HG02763 (cell line): ENCODE data around the gene RBBP8.
A peak's percentile ranks its signal among the peaks of the same experiment; 100 is the strongest.

ENCODE experiments used
- ATAC-seq: cut with Tn5 transposase; IDR thresholded peaks from one replicate; pipeline ENCODE4 v1.9.1; 2021; ENCODE audit warnings: mild to moderate bottlenecking, moderate library complexity; ENCODE audit not compliant: unreplicated experiment

RBBP8 gene

DNA sequence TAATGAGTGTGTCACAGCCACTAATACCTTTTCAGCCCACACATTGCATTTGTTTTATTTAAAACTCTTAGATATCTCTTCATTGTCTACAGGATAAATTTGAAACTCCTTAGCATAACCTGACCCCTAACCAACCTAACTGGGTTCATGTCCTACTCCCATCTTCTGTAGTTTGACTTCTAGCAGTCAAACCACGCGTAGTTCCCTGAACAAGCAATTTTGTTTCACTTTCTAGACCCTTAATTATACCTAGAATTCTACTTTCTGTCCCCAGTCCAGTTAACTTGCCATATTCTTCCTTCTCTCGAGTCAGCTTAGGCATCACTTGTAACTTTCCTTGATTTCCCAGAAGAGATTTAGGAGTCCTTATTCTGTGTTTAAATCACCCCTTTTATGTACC is 55.1 kb downstream of the RBBP8 start:
- ATAC-seq, result peak; percentile 56

DNA sequence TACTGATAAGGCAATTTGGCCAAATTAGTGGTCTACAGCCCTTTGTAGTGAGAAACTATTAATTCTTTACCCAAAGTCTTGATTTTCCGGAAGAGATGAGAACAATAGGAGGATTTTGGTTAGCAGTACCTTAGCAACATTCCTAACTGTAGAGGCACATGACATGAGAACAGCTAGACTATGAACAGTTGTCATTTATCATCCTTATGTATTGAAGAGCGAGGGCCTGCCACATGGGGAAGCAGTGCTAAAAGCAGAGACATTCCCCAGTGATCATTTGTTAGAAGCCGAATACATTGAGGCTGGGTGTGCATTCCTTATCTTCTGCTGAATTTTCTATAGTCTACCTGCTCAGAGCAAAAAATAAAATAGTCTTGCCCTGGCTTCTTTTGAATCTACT is 65.2 kb downstream of the RBBP8 start:
- ATAC-seq, result no peak

DNA sequence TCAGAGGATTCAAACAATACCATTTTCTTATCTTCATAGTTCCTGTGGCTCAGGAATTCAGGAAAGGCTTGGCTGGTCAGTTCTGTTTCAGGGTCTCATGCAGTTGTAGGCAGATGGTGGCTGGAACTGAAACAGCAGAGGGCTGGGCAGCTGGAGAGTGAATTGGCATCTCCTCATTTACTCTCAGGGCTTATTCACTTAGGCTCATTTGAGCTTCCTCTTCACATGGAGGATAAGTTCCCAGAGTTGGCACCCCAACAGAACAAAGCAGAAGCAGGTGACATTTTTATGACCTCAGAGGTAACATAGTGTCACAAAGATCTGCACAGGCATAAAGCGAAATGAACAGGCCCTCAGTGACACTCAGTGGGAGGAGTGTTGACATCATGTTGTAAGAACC is 66.1 kb downstream of the RBBP8 start:
- no peak for ATAC-seq

DNA sequence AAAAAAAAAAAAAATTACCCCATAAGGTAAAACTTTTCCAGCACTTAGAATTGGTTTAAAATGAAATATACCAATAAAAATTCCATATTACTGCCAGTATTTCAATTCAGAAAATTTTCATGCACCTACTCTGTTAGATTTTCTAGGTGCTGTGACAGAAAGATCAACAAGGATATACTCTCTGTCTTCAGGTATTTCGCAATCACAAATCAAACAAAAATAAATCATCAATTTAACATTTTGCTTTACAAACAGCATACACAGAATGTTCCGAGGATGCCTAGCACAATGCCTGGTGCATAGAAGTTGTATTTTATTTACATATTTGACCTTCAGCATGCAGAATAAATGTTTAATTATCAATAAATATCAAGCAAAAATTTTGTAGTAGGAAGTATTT is 66.5 kb downstream of the RBBP8 start:
- no peak for ATAC-seq

DNA sequence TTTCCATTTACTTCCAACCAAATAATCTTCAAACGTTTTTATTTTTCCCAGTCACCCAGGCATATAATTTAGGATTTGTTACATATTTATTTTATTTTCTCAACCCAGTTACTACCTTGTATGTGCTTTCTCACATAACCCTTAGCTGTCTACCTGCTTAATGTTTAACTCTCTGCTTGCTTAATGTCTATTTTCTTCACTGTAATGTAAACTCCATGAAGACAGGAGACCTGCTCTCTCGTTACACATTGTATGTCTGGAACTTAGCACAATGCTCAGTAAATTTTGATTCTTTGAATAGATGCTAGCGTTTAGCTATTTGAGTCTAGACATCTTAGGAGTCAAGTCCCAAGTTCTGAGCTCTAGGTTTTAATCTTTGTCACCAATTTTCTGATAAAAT is 70.2 kb downstream of the RBBP8 start:
- no peak for ATAC-seq

DNA sequence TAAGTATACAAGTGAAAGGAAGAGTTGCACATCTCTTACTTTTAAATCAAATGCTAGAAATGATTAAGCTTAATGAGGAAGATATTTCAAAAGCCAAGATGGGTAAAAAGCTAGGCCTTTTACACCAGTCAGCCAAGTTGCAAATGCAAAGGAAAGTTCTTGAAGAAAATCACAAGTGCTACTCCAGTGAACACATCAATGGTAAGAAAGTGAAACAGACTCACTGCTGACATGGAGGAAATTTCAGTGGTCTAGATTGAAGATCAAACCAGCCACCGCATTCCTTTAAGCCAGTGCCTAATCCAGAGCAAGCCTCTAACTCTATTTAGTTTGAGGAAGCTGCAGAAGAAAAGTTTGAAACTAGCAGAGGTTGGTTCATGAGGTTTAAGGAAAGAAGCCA is 79.1 kb downstream of the RBBP8 start:
- ATAC-seq, result no peak

DNA sequence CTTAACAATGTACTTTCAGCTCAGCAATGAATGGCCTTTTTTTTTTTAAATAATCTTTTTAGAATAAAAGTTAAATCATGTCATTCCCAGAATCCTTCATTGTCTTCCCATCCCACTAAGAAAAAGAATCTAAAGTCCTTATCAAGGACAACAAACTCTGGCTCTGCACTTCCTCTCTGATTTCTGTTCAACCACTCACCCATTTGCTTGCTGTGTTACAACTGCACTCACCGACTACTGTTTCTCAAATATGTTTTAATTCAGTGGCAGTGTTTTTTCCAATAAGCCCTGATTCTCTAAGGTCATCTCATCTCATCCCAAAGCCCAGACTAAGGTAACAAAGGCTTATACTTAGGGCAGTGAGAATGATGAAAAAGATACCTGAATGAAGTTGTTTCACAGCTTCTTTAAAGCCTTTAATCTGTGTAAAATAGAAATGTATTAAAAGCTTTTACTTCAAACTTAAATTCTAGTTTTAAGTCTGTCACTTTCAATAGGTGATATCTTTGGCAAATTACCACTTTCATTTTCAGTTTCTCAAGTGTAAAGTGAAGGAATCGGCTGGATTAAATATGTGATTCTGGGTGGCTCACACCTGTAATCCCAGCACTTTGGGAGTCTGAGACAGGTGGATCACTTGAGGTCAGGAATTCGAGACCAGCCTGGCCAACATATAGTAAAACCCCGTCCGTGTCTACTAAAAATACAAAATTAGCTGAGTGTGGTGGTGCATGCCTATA is 87.6 kb downstream of the RBBP8 start:
- ATAC-seq, result no peak

DNA sequence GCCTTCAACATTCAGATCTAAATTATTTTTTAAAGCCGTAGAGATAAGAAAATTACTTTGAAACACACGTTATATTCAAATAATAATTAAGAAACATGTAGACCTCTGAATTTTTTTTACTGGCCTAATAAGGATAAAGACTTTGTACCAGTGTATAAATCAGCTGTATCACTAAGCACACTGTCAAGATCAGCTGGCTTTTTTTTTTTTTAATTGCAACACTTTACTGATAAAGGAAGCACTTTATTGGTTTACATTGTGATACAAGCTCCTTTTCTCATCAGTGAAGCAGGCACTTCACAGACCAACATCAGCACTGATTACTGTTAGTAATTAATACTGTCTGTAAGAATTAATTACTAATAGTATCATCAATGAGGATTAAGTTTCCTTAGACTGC is 88.5 kb downstream of the RBBP8 start:
- ATAC-seq, result no peak

DNA sequence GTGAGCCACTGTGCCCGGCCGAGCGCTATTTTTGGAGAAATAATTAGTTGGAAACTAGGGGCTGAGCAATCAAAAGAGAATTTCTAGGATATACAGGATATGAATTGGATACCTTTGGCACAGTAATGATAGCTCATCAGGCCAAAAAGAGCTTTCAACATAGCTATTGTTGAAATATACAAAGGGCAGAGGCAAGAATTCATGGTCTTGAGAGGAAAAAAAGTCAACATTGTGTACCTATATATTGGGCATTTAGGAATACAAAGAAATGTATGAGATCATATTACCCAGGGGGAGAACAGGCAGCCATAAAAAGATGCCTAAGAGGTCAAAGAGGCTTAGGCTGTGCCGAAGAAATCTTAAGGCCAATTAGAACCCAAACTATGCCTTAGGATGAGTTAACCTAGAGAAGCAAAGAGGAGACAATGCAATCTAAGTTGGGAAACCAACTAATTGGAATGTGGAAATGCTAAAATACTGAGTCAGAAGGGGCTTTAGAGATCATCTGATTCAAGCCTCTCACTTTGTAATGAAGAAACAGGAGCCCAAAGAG is 99.0 kb downstream of the RBBP8 start:
- ATAC-seq, result no peak

DNA sequence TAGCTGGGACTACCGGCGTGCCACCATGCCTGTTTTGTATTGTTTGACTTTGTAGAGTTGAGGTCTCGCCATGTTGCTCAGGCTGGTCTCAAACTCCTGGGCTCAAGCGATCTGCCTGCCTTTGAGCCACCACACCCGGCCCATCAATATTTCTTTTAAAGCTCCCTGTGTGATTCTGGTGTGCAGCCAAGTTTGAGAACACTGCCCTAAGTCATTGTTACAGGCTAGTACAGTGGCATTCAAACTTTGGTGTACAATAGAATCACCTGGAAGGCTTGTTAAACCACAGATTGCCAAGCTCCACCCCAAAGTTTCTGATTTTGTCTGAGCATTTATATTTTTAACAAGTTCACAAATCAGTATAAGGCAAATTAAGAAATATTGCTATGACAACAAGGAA is 99.9 kb downstream of the RBBP8 start:
- ATAC-seq, result no peak

DNA sequence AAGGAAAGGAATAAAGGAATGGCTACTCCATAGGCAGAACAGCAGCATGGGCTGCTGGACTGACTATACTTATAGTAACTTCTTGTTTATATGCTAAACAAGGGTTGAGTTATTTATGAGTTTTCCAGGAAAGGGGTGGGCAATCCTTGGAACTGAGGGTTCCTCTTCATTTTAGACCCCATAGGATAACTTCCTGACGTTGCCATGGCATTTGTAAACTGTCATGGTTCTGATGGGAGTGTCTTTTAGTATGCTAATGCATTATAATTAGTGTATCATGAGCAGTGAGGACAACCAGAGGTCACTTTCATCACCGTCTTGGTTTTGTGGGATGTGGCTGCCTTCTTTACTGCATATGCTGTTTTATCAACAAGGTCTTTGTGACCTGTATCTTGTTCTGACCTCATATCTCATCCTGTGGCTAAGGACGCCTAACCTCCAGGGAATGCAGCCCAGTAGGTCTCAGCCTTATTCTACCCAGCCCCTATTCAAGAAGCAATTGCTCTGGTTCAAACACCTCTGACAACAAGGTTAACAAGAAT is 103.6 kb downstream of the RBBP8 start:
- ATAC-seq, result no peak

DNA sequence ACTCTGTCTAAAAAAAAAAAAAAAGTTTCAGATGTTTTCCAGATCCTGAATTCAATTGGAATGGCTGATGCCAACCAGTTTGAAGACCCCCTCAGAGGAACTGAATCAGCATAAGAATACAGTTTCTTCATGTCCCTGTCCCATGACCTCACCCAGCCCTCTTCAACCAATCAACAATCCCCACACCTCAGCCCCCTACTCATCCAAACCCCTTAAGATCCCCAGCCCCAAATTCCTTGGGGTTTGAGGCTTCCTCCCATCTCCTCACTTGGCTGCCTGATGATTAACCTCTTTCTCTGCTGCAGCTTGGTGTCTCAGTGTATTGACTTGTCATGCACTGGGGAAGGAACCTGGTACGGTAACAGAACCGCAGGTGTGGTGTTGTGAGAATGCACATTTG is 104.5 kb downstream of the RBBP8 start:
- ATAC-seq, result no peak

DNA sequence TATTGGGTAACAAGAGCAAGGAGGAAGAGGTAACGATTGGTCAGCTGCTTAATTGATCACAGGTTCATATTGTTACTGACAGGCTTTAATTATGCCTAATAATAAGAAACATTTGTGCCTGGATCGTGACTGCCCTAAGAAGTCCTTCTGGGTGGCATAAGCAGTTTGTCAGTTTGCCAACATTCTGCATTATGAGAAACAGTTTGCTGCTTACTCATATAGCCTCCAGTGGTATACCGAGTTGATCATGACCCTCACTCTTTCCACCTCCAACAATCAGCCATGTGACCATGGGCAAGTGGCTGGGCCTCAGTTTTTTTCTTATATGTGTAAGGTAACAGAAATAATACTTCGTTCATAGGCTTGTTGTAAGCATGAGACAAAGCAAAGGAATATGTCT is 105.6 kb downstream of the RBBP8 start:
- ATAC-seq, result no peak

DNA sequence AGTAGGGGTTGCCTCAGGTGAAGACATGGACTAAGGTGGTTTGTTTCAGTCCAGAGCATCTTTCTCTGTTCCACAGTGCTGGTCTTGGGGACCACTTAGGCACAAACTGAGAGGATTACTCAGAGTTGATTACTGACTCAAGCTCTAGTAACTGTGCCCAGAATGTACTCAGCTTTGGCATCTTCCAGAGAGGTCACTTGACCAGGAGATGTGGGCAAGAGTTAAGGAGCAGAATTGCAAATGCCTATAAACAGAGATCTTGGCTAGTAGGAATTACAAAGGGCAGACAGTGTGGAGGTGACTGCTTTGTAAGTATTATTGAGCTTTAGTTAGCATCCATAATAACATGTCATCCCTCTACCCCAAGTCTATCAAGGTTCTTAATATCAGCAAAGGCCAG is 109.0 kb downstream of the RBBP8 start:
- ATAC-seq, result no peak

DNA sequence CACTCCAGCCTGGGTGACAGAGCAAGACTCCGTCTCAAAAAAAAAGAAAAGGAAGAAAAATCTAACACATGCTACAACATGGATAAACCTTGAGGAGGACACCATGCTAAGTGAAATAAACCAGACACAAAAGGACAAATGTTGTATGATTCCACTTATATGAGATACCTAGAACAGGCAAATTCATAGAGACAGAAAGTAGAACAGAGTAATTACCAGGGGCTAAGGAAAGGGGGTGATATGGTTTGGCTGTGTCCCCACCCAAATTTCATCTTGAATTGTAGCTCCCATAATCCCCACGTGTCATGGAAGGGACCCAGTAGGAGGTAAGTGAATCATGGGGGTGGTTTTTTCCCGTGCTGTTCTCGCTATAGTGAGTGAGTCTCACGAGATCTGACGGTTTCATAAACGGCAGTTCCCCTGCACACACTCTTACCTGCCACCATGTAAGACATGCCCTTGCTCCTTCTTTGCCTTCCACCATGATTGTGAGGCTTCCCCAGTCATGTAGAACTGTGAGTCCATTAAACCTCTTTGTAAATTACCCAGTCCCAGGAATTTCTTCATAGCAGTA is 110.8 kb downstream of the RBBP8 start:
- ATAC-seq, result no peak

DNA sequence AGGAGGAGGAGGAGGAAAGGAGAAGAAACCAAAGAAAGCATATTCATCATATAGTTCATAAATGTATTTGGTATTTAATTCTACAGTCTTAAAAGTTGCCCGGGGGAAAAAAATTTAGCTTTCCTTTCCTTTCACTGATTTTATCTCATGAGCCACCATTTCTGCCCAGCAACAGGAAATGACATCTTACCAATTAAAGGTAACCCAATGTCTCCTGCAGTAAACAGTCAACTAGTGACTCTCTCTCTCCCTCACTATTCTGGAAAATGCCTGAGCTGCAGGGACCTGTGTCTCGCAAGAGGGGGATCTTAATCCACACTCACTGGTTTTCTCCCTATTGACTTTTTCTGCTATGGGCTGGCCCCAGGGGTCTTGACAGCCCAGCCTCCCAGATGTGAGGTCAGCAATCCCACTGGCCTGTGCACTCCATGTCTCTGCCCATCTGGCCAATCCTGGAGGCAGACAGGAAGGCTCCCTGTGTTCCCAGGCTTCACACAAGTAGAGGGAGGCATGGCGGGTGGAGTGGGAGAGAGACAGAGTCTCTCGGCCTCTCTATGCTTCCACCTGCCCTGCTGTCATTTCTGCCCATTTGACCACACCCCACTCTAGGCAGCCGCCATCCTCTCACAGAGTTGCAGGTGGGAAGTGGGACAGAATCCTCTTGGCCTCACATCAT is 116.7 kb downstream of the RBBP8 start:
- no peak for ATAC-seq

DNA sequence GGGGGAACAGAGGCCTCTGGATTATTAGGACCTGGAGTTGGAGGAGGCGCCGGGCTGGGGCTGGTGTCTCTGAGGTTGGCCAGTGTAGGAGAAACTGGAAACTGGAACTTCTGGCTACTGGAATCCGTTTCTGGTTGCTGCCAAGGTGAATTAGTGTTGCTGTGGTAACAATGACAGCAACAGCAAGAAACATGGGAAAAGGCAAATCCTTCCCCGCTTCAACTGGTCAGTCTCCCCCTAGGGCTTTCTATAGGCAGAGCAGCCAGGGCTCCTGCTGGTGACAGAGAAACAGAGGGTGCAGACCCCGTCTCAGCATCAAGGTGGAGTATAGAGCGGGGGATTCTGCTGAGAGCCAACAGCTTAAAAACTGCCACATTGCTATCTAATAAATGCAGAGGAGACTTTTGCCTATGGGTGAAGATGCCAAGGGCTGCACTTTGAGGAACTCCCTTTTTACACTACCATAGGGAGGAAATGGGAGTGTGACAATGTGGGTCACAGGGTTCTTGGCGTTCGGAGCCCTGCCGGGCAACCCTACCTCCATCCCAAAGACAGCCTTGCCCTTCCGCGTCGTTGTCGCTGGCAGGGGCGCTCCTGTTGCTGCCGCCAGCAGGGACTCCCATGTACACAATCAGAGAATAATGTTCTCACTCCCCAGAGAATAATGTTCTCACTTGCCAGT is 120.8 kb downstream of the RBBP8 start:
- no peak for ATAC-seq

DNA sequence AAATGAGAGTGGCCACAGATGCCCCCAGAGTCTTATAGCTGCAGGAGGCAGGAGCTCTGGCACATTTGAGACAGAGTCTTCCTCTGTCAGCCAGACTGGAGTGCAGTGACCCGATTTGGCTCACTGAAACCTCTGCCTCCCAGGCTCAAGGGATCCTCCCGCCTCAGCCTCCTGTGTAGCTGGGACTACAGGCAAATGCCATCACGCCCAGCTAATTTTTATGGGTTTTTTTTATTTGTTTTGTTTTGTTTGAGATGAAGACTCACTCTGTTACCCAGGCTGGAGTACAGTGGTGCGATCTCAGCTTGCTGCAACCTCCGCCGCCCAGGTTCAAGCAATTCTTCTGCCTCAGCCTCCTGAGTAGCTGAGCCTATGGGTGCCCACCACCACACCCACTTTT is 121.4 kb downstream of the RBBP8 start:
- no peak for ATAC-seq

DNA sequence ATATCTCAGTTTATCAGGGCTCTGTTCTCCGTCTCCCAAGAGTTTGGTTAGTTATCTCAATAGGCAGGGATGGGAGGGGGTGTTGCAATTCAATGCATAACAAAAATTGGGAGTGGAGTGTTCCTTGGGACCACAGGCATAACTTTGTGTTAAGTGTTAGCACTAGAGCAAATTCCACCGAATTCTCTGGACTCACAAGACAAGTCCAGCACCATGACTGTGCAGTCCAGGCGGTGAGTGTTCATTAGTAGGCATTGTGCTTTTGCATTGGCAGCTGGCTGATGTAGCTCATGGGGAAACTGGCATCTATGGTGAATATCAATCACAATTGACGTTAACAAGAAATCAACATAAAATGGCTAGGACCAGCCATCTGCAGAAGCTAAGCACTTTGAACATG is 123.2 kb downstream of the RBBP8 start:
- no peak for ATAC-seq

DNA sequence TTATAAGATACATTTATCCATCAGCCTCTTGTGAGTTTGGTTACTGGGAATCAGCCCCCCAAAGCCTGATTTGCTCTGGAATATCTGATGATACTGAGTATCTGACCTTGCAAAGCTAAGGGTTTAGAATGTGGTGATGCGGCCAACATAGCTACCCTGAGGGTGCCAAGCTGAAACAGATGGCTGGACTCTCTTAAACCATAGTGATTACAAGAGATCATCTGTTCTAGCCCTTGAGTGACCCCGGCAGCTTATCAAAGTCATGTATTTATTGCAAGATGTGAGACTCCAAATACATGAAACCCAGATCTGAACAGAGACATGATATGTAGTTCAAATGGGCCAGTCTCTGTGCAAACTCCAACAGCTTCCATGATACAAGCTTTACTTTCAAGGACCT is 124.0 kb downstream of the RBBP8 start:
- no peak for ATAC-seq

DNA sequence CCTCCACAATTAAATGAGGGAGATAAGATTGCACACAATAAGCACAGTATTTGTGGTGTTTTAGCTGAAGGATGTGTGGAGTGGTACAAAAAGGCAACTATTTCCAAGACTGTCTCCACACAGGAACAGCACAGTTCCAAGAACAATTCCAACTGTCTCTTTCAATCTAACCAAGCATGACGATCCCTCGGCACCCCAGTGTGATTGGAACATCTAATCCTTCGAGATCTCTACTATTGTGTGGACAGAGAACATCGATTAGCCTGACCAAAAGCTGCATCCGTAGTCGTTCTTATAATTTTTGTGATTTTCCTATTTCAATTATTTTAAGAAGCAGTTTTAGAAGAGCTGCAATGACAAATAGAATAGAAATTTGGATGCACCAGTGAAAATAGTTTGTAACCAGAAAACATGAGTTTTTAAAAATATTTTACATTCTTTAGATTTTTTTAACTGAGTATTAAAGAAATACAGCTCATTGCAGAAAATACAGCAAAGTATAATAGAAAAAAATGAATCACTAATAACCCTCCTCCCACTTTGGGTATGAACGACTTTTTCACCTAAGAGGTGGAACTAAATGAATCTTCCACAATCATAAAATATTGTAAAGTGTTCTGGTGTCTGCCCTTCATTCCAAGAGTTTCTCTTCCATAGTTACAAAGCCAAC is 125.8 kb downstream of the RBBP8 start:
- ATAC-seq, result no peak
